ENCODE measurements around the gene UBA52.

The UBA52 gene

GRCh38 chr19:18612772-18613588 is 41.3 kb downstream of the UBA52 start, which contains the start of gene TMEM59L:
TMEM59L (plus strand) TSS chr19:18612870; CDS start chr19:18612959, 89 bp downstream.
- Mint-ChIP-seq H3K27ac (peak within 1 kb of the TSS; percentile 72), H3K9me3 (no peaks in the 10 kb centered on the region), H3K4me3 (peak within 1 kb of the TSS; percentile 78 to 82), H3K36me3 (no peaks in the 10 kb centered on the region), H3K4me1 (peaks cover 19 to 30% of the 10 kb centered on the region in 2 donors), H3K27me3 (peaks cover 84 to 94% of the 10 kb centered on the region in 2 donors)
- no peak for DNase-seq
- ATAC-seq (replicated peaks) = peak; percentile 36 to 49

GRCh38 chr19:18613589-18614234 is 42.1 kb downstream of the UBA52 start:
- DNase-seq (no peak), ATAC-seq (replicated peaks) (peak in 1 of 2 donors; percentile 19)
- Mint-ChIP-seq H3K9me3 (no peaks in the 10 kb centered on the region), H3K4me3 (peak overlapping the region; percentile 62 to 78), H3K4me1 (peaks cover 18 to 28% of the 10 kb centered on the region in 2 donors), H3K27me3 (peaks cover 82 to 87% of the 10 kb centered on the region in 2 donors), H3K36me3 (no peaks in the 10 kb centered on the region), H3K27ac (peak overlapping the region; percentile 72)

GRCh38 chr19:18616023-18616422 is 44.4 kb downstream of the UBA52 start:
- peaks cover 66 to 73% of the 10 kb centered on the region in 2 donors for H3K27me3 Mint-ChIP-seq
- ATAC-seq (replicated peaks) = no peak

GRCh38 chr19:18617562-18617961 is 45.9 kb downstream of the UBA52 start:
- Mint-ChIP-seq H3K27me3 (peaks cover 59 to 64% of the 10 kb centered on the region in 2 donors), H3K36me3 (no peaks in the 10 kb centered on the region), H3K4me3 (no peak overlapping the region), H3K4me1 (peaks cover 7 to 13% of the 10 kb centered on the region in 2 donors), H3K27ac (no peak overlapping the region), H3K9me3 (no peaks in the 10 kb centered on the region)
- ATAC-seq (replicated peaks) (no peak), DNase-seq (no peak)

More at GRCh38 chr19:18616023-18616422, 44.4 kb downstream of the UBA52 start:
- Mint-ChIP-seq H3K4me3 (no peak overlapping the region), H3K9me3 (no peaks in the 10 kb centered on the region), H3K27ac (no peak overlapping the region), H3K4me1 (peaks cover 16 to 24% of the 10 kb centered on the region in 2 donors), H3K36me3 (no peaks in the 10 kb centered on the region)
- no peak for DNase-seq

GRCh38 chr19:18618236-18618635 is 46.6 kb downstream of the UBA52 start:
- H3K27ac Mint-ChIP-seq = no peak overlapping the region
- no peak overlapping the region for H3K4me3 Mint-ChIP-seq
- H3K27me3 Mint-ChIP-seq = peaks cover 57 to 65% of the 10 kb centered on the region in 2 donors
- no peak for ATAC-seq (replicated peaks)
- DNase-seq = no peak
- H3K4me1 Mint-ChIP-seq = peaks cover 6 to 8% of the 10 kb centered on the region in 2 donors
- no peaks in the 10 kb centered on the region for H3K9me3 Mint-ChIP-seq
- no peaks in the 10 kb centered on the region for H3K36me3 Mint-ChIP-seq

GRCh38 chr19:18620311-18620710 is 48.7 kb downstream of the UBA52 start:
- Mint-ChIP-seq H3K4me1 (no peaks in the 10 kb centered on the region), H3K27me3 (peaks cover 36 to 46% of the 10 kb centered on the region in 2 donors), H3K36me3 (no peaks in the 10 kb centered on the region), H3K27ac (no peak overlapping the region), H3K9me3 (no peaks in the 10 kb centered on the region), H3K4me3 (no peak overlapping the region)
- no peak for DNase-seq
- ATAC-seq (replicated peaks) = no peak

GRCh38 chr19:18620902-18621301 is 49.2 kb downstream of the UBA52 start:
- Mint-ChIP-seq H3K27ac (no peak overlapping the region), H3K36me3 (no peaks in the 10 kb centered on the region), H3K4me1 (no peaks in the 10 kb centered on the region), H3K9me3 (no peaks in the 10 kb centered on the region), H3K27me3 (peaks cover 33 to 41% of the 10 kb centered on the region in 2 donors), H3K4me3 (no peak overlapping the region)
- ATAC-seq (replicated peaks) (no peak), DNase-seq (no peak)

- Mint-ChIP-seq H3K9me3 (peaks cover 0 to 3% of the 10 kb centered on the region in 2 donors), H3K36me3 (peaks cover 0 to 2% of the 10 kb centered on the region in 2 donors), H3K27me3 (peaks cover 11 to 28% of the 10 kb centered on the region in 2 donors)
These were observed 55.2 kb downstream of the UBA52 start for GRCh38 chr19:18626906-18627305.

More at GRCh38 chr19:18626906-18627305, 55.2 kb downstream of the UBA52 start:
- Mint-ChIP-seq H3K4me3 (no peak overlapping the region), H3K27ac (no peak overlapping the region), H3K4me1 (peaks cover 0 to 2% of the 10 kb centered on the region in 2 donors)
- DNase-seq (no peak), ATAC-seq (replicated peaks) (no peak)

Data from stimulated activated naive B cell treated with anti-CD40 and anti-IgM and Interleukin-4, amounts not matched to agents 10 μg/mL and 1 μg/mL and 100 μg/mL, for 72 hours (primary cell).